ENCODE data around the gene HSD3B2. TPM values are rescaled to one million over a fixed set of nuclear protein-coding genes. Genes with fewer than 3 reads are reported as not detected.

HSD3B2 gene
- total RNA-seq, 1 donor from 2014 or later = not detected

GRCh38 chr1:119453021-119453420, 38.1 kb downstream of the HSD3B2 start:
- intact Hi-C loops (cut with micrococcal nuclease) = no loop called here

- intact Hi-C loops (cut with micrococcal nuclease) = no loop called here
Measured at GRCh38 chr1:119462964-119463363, 48.0 kb downstream of the HSD3B2 start.

- intact Hi-C loops (cut with micrococcal nuclease) = no loop called here
Measured at GRCh38 chr1:119463569-119463968, 48.6 kb downstream of the HSD3B2 start.

- intact Hi-C loops (cut with micrococcal nuclease) = no loop called here
Measured at GRCh38 chr1:119466445-119466844, 51.5 kb downstream of the HSD3B2 start.

GRCh38 chr1:119467219-119467618, 52.3 kb downstream of the HSD3B2 start:
- intact Hi-C loops (cut with micrococcal nuclease) = no loop called here

GRCh38 chr1:119467857-119468668, 53.1 kb downstream of the HSD3B2 start:
- intact Hi-C loops (cut with micrococcal nuclease) = no loop called here

- intact Hi-C loops (cut with micrococcal nuclease) = no loop called here
Measured at GRCh38 chr1:119469741-119470140, 54.8 kb downstream of the HSD3B2 start.

- intact Hi-C loops (cut with micrococcal nuclease) = no loop called here
Measured at GRCh38 chr1:119470377-119470776, 55.4 kb downstream of the HSD3B2 start.

- intact Hi-C loops (cut with micrococcal nuclease) = no loop called here
Measured at GRCh38 chr1:119470958-119471357, 56.0 kb downstream of the HSD3B2 start.

- intact Hi-C loops (cut with micrococcal nuclease) = no loop called here
Measured at GRCh38 chr1:119471566-119471965, 56.6 kb downstream of the HSD3B2 start.

- intact Hi-C loops (cut with micrococcal nuclease) = no loop called here
Measured at GRCh38 chr1:119472080-119472818, 57.3 kb downstream of the HSD3B2 start.

Other genes starting within 250 kb of the HSD3B2 start
- gene HAO2, start 46.4 kb upstream of the HSD3B2 start, total RNA-seq = not detected in 2 replicates
- gene HSD3B1, start 92.1 kb downstream of the HSD3B2 start, total RNA-seq = not detected in 2 replicates
- 0.69 and 0.73 TPM in 2 replicates for gene ZNF697, start 233.1 kb downstream of the HSD3B2 start, total RNA-seq

All from T-helper 1 cell treated with Interleukin-12 subunit alpha and Interleukin-12 subunit beta and Interleukin-4 antibody, amounts not matched to agents 30 ng/mL and 1 ng/mL, for 36 hours (primary cell).